ENCODE data around the gene CFAP46. TPM values are rescaled to one million over a fixed set of nuclear protein-coding genes. Genes with fewer than 3 reads are reported as not detected.

CFAP46 gene
- total and polyA plus RNA-seq, 2 of the 8 experiments (the other 6 are each of a cell fraction or from before 2014, with no cell fraction given), result 2.6 to 4.8 TPM

DNA sequence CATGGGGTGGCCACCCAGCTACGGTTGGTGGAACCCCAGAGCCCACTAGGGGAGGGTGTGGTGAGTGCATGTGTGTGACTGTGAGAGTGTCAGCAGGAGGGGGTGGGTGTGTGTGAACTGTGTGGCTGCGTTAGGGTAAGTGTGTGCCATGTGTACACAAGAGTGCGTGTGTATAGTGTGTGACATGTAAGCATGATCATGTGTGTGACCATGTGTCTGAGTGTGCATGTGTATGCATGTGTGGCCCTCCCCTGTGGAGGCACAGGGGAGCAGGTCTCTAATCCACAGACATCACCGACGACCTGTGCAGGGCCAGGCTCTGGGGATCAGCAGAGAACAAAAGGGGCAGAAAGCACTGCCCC lies 3.5 kb upstream of the CFAP46 start:
- 0 out of 2 replicates have a peak overlapping the region, but pooled peaks have one; percentile 25 for H2BK15ac ChIP-seq (ENCODE audit: low read length)
- no peak overlapping the region for H3K23ac ChIP-seq (ENCODE audit: insufficient read length)
- CTCF ChIA-PET (ENCODE audit: partially characterized antibody), result interaction anchor here (0.6 to 1.5 kb wide), 3 partner anchors 41 to 108 kb away, joined by 3 to 4 read pairs (median 3); no protein-coding TSS in a partner anchor
- no peak overlapping the region for H4K8ac ChIP-seq (ENCODE audit: extremely low read depth, insufficient read depth, low read length)
- peaks cover 11% of the 10 kb centered on the region for H3K23me2 ChIP-seq (ENCODE audit: low read depth, low read length)
- no peak overlapping the region for H3K4me3 ChIP-seq (ENCODE audit: extremely low read depth in 1 of 4, insufficient read depth in 2 of 4, low read depth in 3 of 4, low read length in 4 of 4)
- no peaks in the 10 kb centered on the region for H3K79me2 ChIP-seq (ENCODE audit: control insufficient read depth in 1 of 2, insufficient read depth in 2 of 2, low read length in 2 of 2)
- FAIRE-seq (no peak), DNase-seq (ENCODE audit: low read depth in 1 of 2, low spot score in 2 of 2) (no peak)
- H2BK5ac ChIP-seq (ENCODE audit: low read depth, low read length), result no peak overlapping the region
- H2AK5ac ChIP-seq (ENCODE audit: low read depth, low read length), result no peak overlapping the region
- TF ChIP-seq EZH2 (IDR thresholded peaks at IDR 0.05; ENCODE audit: low read depth, low read length, severe bottlenecking) (no peak), PHF8 (conservative IDR thresholded peaks at IDR 0.05; ENCODE audit: low read depth, low read length) (no peak), KDM1A (IDR thresholded peaks at IDR 0.05; ENCODE audit: borderline replicate concordance, low read length) (no peak), SUZ12 (IDR thresholded peaks at IDR 0.05; ENCODE audit: low read length) (no peak), SIRT6 (IDR thresholded peaks at IDR 0.05; ENCODE audit: low read length) (no peak), TCF12 (IDR thresholded peaks at IDR 0.05; ENCODE audit: low read depth, low read length) (no peak), BACH1 (IDR thresholded peaks at IDR 0.05; ENCODE audit: low read length) (no peak), SIN3A (conservative IDR thresholded peaks at IDR 0.05 in 1 of 2, IDR thresholded peaks at IDR 0.05 in 1 of 2; ENCODE audit: low read depth in 1 of 2, low read length in 2 of 2) (no peak), HDAC2 (IDR thresholded peaks at IDR 0.05; ENCODE audit: borderline replicate concordance in 1 of 2, low read depth in 2 of 2, low read length in 2 of 2) (no peak), SP4 (IDR thresholded peaks at IDR 0.05; ENCODE audit: low read length) (no peak)
- H2BK12ac ChIP-seq (ENCODE audit: low read depth, low read length), result 0 out of 2 replicates have a peak overlapping the region, but pooled peaks have one; percentile 75
- no peak overlapping the region for H3K4ac ChIP-seq (replicated peaks; ENCODE audit: insufficient read length, low read depth, low read length)
- WGBS, 2 experiments (ENCODE audit: extremely low coverage in 1 of 2, insufficient coverage in 1 of 2, insufficient read length in 1 of 2, insufficient replicate concordance in 2 of 2, low coverage in 1 of 2, low lambda C conversion rate in 2 of 2, missing lambda C conversion rate in 1 of 2), result 78% methylated on average over 5 of the region's 5 CpGs; no CpG with 5 or more reads in 1 of the 2 experiments
- H2BK120ac ChIP-seq (replicated peaks; ENCODE audit: low read depth, low read length), result no peak overlapping the region
- H4K91ac ChIP-seq (replicated peaks; ENCODE audit: insufficient read length, low read length), result no peak overlapping the region
- H3K4me2 ChIP-seq (ENCODE audit: insufficient read depth in 1 of 2, low read depth in 2 of 2, low read length in 2 of 2), result no peak overlapping the region
- H3K18ac ChIP-seq (ENCODE audit: extremely low read depth, low read length), result no peak overlapping the region
- H4K20me1 ChIP-seq (replicated peaks in 1 of 2; ENCODE audit: control insufficient read depth in 1 of 2, insufficient read depth in 2 of 2, low read length in 2 of 2), result peaks cover 0 to 5% of the 10 kb centered on the region in 2 experiments
- no peak overlapping the region for H3K27ac ChIP-seq (ENCODE audit: low read depth, low read length)
- no peak overlapping the region for H2AFZ ChIP-seq (ENCODE audit: low read length)
- H3K27me3 ChIP-seq (replicated peaks in 1 of 4; ENCODE audit: control insufficient read depth in 3 of 4, extremely low read depth in 1 of 4, insufficient read depth in 3 of 4, low read length in 3 of 4), result peaks cover 0 to 5% (median 0%) of the 10 kb centered on the region in 4 experiments; a peak in 2 of 7 replicates
- no peak overlapping the region for H3K14ac ChIP-seq (ENCODE audit: insufficient read length)
- H3K56ac ChIP-seq (replicated peaks; ENCODE audit: insufficient read length, low read depth, low read length), result no peak overlapping the region
- H3K9ac ChIP-seq (replicated peaks in 1 of 4; ENCODE audit: extremely low read depth in 1 of 4, low read depth in 3 of 4, low read length in 3 of 4), result no peak overlapping the region
- no peak overlapping the region for H2BK20ac ChIP-seq (ENCODE audit: low read length)
- POLR2A ChIA-PET (ENCODE audit: partially characterized antibody), result no interaction called here
- no peak overlapping the region for H4K5ac ChIP-seq (ENCODE audit: insufficient read length, low read depth, low read length)
- no peaks in the 10 kb centered on the region; the same call in 1 of the 2 replicates for H3K79me1 ChIP-seq (ENCODE audit: low read depth, low read length)
- H3K9me3 ChIP-seq (ENCODE audit: insufficient read depth in 2 of 2, low read depth in 1 of 2, low read length in 1 of 2), result no peaks in the 10 kb centered on the region
- H3K4me1 ChIP-seq (replicated peaks in 1 of 4; ENCODE audit: control insufficient read depth in 3 of 4, insufficient read depth in 4 of 4, low read length in 3 of 4), result peaks cover 0 to 7% (median 2%) of the 10 kb centered on the region in 4 experiments; a peak in 4 of 7 replicates
- H3K36me3 ChIP-seq (ENCODE audit: control insufficient read depth in 2 of 4, insufficient read depth in 4 of 4, low read length in 3 of 4), result no peaks in the 10 kb centered on the region
